Retinal pigment epithelial cell (primary cell): ENCODE data around the gene THRB.
"Not testable (repeated sequence)": the region's sequence is repeated elsewhere in the genome, so short reads cannot be mapped to it uniquely, and the experiment has no call there.

ENCODE experiments used
- DNase-seq: peaks from one replicate; pipeline ENCODE4 v3.0.0-alpha.2; 2010; ENCODE audit warnings: low read depth
- H3K4me3 ChIP-seq: 2 replicates; pipeline ENCODE4 v1.5.1; 2011; ENCODE audit warnings: mild to moderate bottlenecking, low read length, control low read depth, moderate library complexity
- CTCF ChIP-seq: conservative IDR thresholded peaks from 2 replicates; pipeline ENCODE4 v1.5.1; 2011; ENCODE audit warnings: low read depth, low read length, control low read depth, inconsistent platforms

The THRB gene

GRCh38 chr3:24420224-24420623, 74.4 kb downstream of the THRB start:
- no peak for TF ChIP-seq CTCF
- H3K4me3 ChIP-seq = no peak overlapping the region
- DNase-seq = no peak

- no peak for DNase-seq
- no peak overlapping the region for H3K4me3 ChIP-seq
- no peak for TF ChIP-seq CTCF
These were observed 75.4 kb downstream of the THRB start for GRCh38 chr3:24419067-24419791.

GRCh38 chr3:24417730-24418129, 76.9 kb downstream of the THRB start:
- no peak for TF ChIP-seq CTCF
- H3K4me3 ChIP-seq = no peak overlapping the region
- DNase-seq = no peak

GRCh38 chr3:24416224-24416623, 78.4 kb downstream of the THRB start:
- TF ChIP-seq CTCF = no peak
- peak; percentile 76 for DNase-seq
- no peak overlapping the region for H3K4me3 ChIP-seq

- no peak overlapping the region for H3K4me3 ChIP-seq
- DNase-seq = no peak
- TF ChIP-seq CTCF = no peak
These were observed 78.8 kb downstream of the THRB start for GRCh38 chr3:24415824-24416223.

- DNase-seq, H3K4me3 ChIP-seq: not testable (repeated sequence)
These were observed 81.0 kb downstream of the THRB start for GRCh38 chr3:24413662-24414061.

- no peak for TF ChIP-seq CTCF
- DNase-seq = peak; percentile 62
These were observed 83.8 kb downstream of the THRB start for GRCh38 chr3:24410860-24411259.

More at GRCh38 chr3:24410860-24411259, 83.8 kb downstream of the THRB start:
- H3K4me3 ChIP-seq = no peak overlapping the region
